ENCODE measurements around the gene ANXA2.

GRCh38 chr15:60315878-60316277 lies 81.9 kb downstream of the ANXA2 start:
- TF ChIP-seq CTCF (IDR thresholded peaks at IDR 0.05), result no peak
- no peak for TF ChIP-seq POLR2AphosphoS5 (IDR thresholded peaks at IDR 0.05; ENCODE audit: low read depth, low read length)
- no peak for TF ChIP-seq TCF7L2 (IDR thresholded peaks at IDR 0.05; ENCODE audit: low read depth, low read length)
- TF ChIP-seq, protein P1, sequence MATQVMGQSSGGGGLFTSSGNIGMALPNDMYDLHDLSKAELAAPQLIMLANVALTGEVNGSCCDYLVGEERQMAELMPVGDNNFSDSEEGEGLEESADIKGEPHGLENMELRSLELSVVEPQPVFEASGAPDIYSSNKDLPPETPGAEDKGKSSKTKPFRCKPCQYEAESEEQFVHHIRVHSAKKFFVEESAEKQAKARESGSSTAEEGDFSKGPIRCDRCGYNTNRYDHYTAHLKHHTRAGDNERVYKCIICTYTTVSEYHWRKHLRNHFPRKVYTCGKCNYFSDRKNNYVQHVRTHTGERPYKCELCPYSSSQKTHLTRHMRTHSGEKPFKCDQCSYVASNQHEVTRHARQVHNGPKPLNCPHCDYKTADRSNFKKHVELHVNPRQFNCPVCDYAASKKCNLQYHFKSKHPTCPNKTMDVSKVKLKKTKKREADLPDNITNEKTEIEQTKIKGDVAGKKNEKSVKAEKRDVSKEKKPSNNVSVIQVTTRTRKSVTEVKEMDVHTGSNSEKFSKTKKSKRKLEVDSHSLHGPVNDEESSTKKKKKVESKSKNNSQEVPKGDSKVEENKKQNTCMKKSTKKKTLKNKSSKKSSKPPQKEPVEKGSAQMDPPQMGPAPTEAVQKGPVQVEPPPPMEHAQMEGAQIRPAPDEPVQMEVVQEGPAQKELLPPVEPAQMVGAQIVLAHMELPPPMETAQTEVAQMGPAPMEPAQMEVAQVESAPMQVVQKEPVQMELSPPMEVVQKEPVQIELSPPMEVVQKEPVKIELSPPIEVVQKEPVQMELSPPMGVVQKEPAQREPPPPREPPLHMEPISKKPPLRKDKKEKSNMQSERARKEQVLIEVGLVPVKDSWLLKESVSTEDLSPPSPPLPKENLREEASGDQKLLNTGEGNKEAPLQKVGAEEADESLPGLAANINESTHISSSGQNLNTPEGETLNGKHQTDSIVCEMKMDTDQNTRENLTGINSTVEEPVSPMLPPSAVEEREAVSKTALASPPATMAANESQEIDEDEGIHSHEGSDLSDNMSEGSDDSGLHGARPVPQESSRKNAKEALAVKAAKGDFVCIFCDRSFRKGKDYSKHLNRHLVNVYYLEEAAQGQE (IDR thresholded peaks at IDR 0.05; ENCODE audit: insufficient read depth in 1 of 2, low read depth in 2 of 2, low read length in 1 of 2), result no peak

Measured in Panc1 (cell line).